Spleen (tissue), 7 donors: ENCODE results near the gene AK2.

ENCODE experiments used
- POLR2A ChIP-seq, 3 donors: fragments of 450-650 bp; IDR thresholded peaks; one replicate each; pipeline ENCODE4 v1.5.1; 2017; ENCODE audit warnings: antibody characterized with exemption in 3 of 3, mild to moderate bottlenecking in 1 of 3
- POLR2AphosphoS5 ChIP-seq, 3 donors: sonication (generic); formaldehyde crosslinking; IDR thresholded peaks; one replicate each; pipeline ENCODE4 v1.5.1; 2017; ENCODE audit warnings: antibody characterized with exemption in 3 of 3
- TF ChIP-seq, protein P1 (sequence below), 11 experiments: fragments of 200-600 bp in 7 of 11; fragments of 450-650 bp in 4 of 11; sonication (generic) in 4 of 11; IDR thresholded peaks in 8 of 11; conservative IDR thresholded peaks in 3 of 11; 1 replicate in 7 of 11; 2 replicates in 4 of 11; pipeline versions ENCODE4 v1.4.0 to v1.8.0; 2016 to 2021; ENCODE audit warnings: antibody characterized with exemption in 11 of 11, inconsistent platforms in 4 of 11, mild to moderate bottlenecking in 1 of 11
- donor health status: DM: no; HTN: no; CAD: no; lungs with moderate emphysema.
- donor health status: DM: no; HTN: no; CAD: no.
- donor health status: DM: no; HTN: no; CAD: no.

DNA sequence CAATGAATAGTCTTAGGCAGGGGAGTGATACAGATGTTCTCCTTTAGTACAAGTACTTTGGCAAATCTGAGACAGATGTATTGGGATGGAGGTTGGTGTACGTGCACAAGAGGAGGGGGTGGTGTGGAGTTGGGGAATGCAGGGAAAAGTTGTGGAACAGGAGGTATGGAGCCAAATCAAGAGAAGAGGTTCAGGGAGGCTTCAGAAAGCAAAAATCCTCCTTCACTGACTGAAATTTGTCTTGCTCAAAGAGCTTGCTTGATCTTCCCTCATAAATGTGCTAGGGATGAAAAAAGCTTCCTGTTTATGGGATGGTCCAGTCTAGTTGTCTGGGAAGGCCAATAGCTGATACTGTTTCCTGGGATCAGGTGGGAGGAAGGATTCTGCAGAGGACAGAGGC lies 77.9 kb downstream of the AK2 start:
- TF ChIP-seq, protein P1, sequence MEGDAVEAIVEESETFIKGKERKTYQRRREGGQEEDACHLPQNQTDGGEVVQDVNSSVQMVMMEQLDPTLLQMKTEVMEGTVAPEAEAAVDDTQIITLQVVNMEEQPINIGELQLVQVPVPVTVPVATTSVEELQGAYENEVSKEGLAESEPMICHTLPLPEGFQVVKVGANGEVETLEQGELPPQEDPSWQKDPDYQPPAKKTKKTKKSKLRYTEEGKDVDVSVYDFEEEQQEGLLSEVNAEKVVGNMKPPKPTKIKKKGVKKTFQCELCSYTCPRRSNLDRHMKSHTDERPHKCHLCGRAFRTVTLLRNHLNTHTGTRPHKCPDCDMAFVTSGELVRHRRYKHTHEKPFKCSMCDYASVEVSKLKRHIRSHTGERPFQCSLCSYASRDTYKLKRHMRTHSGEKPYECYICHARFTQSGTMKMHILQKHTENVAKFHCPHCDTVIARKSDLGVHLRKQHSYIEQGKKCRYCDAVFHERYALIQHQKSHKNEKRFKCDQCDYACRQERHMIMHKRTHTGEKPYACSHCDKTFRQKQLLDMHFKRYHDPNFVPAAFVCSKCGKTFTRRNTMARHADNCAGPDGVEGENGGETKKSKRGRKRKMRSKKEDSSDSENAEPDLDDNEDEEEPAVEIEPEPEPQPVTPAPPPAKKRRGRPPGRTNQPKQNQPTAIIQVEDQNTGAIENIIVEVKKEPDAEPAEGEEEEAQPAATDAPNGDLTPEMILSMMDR (IDR thresholded peaks at IDR 0.05 in 8 of 11, conservative IDR thresholded peaks at IDR 0.05 in 3 of 11): no peak
- TF ChIP-seq POLR2AphosphoS5 (IDR thresholded peaks at IDR 0.05) (no peak), POLR2A (IDR thresholded peaks at IDR 0.05) (no peak)
